Spleen (tissue), 11 donors: ENCODE results near the gene RAB6D. TPM values are rescaled to one million over a fixed set of nuclear protein-coding genes. Genes with fewer than 3 reads are reported as not detected.
"Not testable (repeated sequence)": the region's sequence is repeated elsewhere in the genome, so short reads cannot be mapped to it uniquely, and the experiment has no call there.

Source experiments
- DNase-seq: peaks from one replicate; pipeline ENCODE4 v3.0.0-alpha.2; 2020
- H3K27ac ChIP-seq, 8 donors: fragments of 200-600 bp; sonication (generic) in 7 of 8; 1 replicate in 4 of 8; 2 replicates in 4 of 8; pipeline versions ENCODE4 v1.5.0 to v1.8.0; 2016 to 2021; ENCODE audit warnings: inconsistent platforms in 4 of 8, mild to moderate bottlenecking in 4 of 8, moderate library complexity in 1 of 8
- H3K27me3 ChIP-seq, 7 donors: fragments of 200-600 bp; sonication (generic) in 6 of 7; replicated peaks in 1 of 7; 1 replicate in 4 of 7; 2 replicates in 3 of 7; pipeline versions ENCODE4 v1.5.0 to v1.8.0; 2016 to 2021; ENCODE audit warnings: inconsistent platforms in 3 of 7, mild to moderate bottlenecking in 1 of 7
- H3K36me3 ChIP-seq, 6 donors: fragments of 200-600 bp; sonication (generic) in 5 of 6; 1 replicate in 4 of 6; 2 replicates in 2 of 6; pipeline versions ENCODE4 v1.5.0 to v1.8.0; 2016 to 2021; ENCODE audit warnings: inconsistent platforms in 2 of 6
- H3K4me1 ChIP-seq, 6 donors: fragments of 200-600 bp; sonication (generic) in 5 of 6; 1 replicate in 3 of 6; 2 replicates in 3 of 6; pipeline versions ENCODE4 v1.5.0 to v1.8.0; 2016 to 2021; ENCODE audit warnings: inconsistent platforms in 3 of 6
- H3K4me3 ChIP-seq, 8 donors: fragments of 200-600 bp; sonication (generic) in 7 of 8; 1 replicate in 4 of 8; 2 replicates in 4 of 8; pipeline versions ENCODE4 v1.5.0 to v1.8.0; 2016 to 2021; ENCODE audit warnings: inconsistent platforms in 4 of 8, mild to moderate bottlenecking in 4 of 8, moderate library complexity in 2 of 8
- H3K9me3 ChIP-seq, 8 donors: fragments of 200-600 bp; sonication (generic) in 7 of 8; 1 replicate in 4 of 8; 2 replicates in 4 of 8; pipeline versions ENCODE4 v1.5.0 to v1.8.0; 2016 to 2021; ENCODE audit warnings: inconsistent platforms in 4 of 8
- CTCF ChIP-seq, 11 experiments: fragments of 200-600 bp in 7 of 11; fragments of 450-650 bp in 4 of 11; sonication (generic) in 4 of 11; IDR thresholded peaks in 8 of 11; conservative IDR thresholded peaks in 3 of 11; 1 replicate in 7 of 11; 2 replicates in 4 of 11; pipeline versions ENCODE4 v1.4.0 to v1.8.0; 2016 to 2021; ENCODE audit warnings: antibody characterized with exemption in 11 of 11, inconsistent platforms in 4 of 11, mild to moderate bottlenecking in 1 of 11
- POLR2A ChIP-seq, 3 donors: fragments of 450-650 bp; IDR thresholded peaks; one replicate each; pipeline ENCODE4 v1.5.1; 2017; ENCODE audit warnings: antibody characterized with exemption in 3 of 3, mild to moderate bottlenecking in 1 of 3
- POLR2AphosphoS5 ChIP-seq, 3 donors: sonication (generic); formaldehyde crosslinking; IDR thresholded peaks; one replicate each; pipeline ENCODE4 v1.5.1; 2017; ENCODE audit warnings: antibody characterized with exemption in 3 of 3
- WGBS, 5 donors: extraction: QIAGEN DNeasy Blood & Tissue Kit in 3 of 5; methylation state at CpG; one replicate each; pipeline versions ENCODE4 v1.1.5 to v1.1.7; 2013 to 2018; 5-methylcytosine and 5-hydroxymethylcytosine counted together
- intact Hi-C: fragments of 100-400 bp; cut with DNase I; formaldehyde crosslinking; loops from one replicate; pipeline ENCODE4 v1.15.0; 2023; ENCODE audit warnings: low total_unique reads
- polyA plus RNA-seq, 3 donors: library from polyadenylated mRNA; stranded (reverse); fragments of 200-250 nt; gene quantifications; one replicate each; pipeline ENCODE4 v1.2.1, GENCODE V29; 2013
- total RNA-seq, 7 donors: library from RNA; depleted of rRNA in 3 of 7; stranded (reverse); fragments of >200 nt in 3 of 7; fragmentation: NEBNext Ultra II Directional in 4 of 7; extraction: Animal tissue kit (Norgen Biotek cat#: 25700) in 4 of 7; gene quantifications; one replicate each; pipeline versions ENCODE4 v1.1.0 to v1.2.1, GENCODE V29; 2016 to 2021
- donor health status: healthy with polysubstance abuse.
- donor health status: DM: no; HTN: no; CAD: no; lungs with moderate emphysema.
- donor health status: DM: no; HTN: no; CAD: no.
- donor health status: Bipolar disorder and iron deficiency.
- donor health status: healthy.
- donor health status: DM: no; HTN: no; CAD: no.
- donor health status: DM: yes; HTN: yes; CAD: no.

The RAB6D gene
- total and polyA plus RNA-seq, 10 donors, result 0.05 TPM; not detected in 9

GRCh38 chr2:131395024-131395645, 31.2 kb upstream of the RAB6D start:
- intact Hi-C loops, H3K4me3 ChIP-seq, DNase-seq, H3K36me3 ChIP-seq, H3K27ac ChIP-seq, H3K4me1 ChIP-seq, H3K9me3 ChIP-seq: not testable (repeated sequence)
- peaks cover 0 to 26% (median 0%) of the 10 kb centered on the region in 7 donors for H3K27me3 ChIP-seq
- WGBS, 5 donors, result 54 to 71% (median 70%) methylated on average over 19 to 29 of the region's 29 CpGs

GRCh38 chr2:131394147-131394931, 30.4 kb upstream of the RAB6D start:
- Histone ChIP-seq H3K4me3 (no peak overlapping the region), H3K9me3 (no peaks in the 10 kb centered on the region), H3K4me1 (peaks cover 0 to 8% (median 0%) of the 10 kb centered on the region in 6 donors), H3K27ac (no peak overlapping the region), H3K36me3 (no peaks in the 10 kb centered on the region), H3K27me3 (peaks cover 0 to 26% (median 0%) of the 10 kb centered on the region in 7 donors)
- intact Hi-C loops, result no loop called here
- DNase-seq, result no peak
- TF ChIP-seq CTCF (IDR thresholded peaks at IDR 0.05 in 8 of 11, conservative IDR thresholded peaks at IDR 0.05 in 3 of 11) (no peak), POLR2A (IDR thresholded peaks at IDR 0.05) (no peak), POLR2AphosphoS5 (IDR thresholded peaks at IDR 0.05) (no peak)
- 27 to 54% (median 32%) methylated on average over 33 to 45 of the region's 45 CpGs for WGBS, 5 donors

GRCh38 chr2:131391953-131392352, 28.0 kb upstream of the RAB6D start:
- DNase-seq, intact Hi-C loops, H3K9me3 ChIP-seq, H3K4me1 ChIP-seq, H3K27ac ChIP-seq, H3K4me3 ChIP-seq, H3K36me3 ChIP-seq: not testable (repeated sequence)
- WGBS, 5 donors, result 73 to 83% (median 76%) methylated on average over 8 to 9 of the region's 9 CpGs
- H3K27me3 ChIP-seq, result peaks cover 0 to 31% (median 0%) of the 10 kb centered on the region in 7 donors

GRCh38 chr2:131391471-131391870, 27.5 kb upstream of the RAB6D start:
- H3K4me3 ChIP-seq, H3K27ac ChIP-seq, DNase-seq, intact Hi-C loops, H3K9me3 ChIP-seq, H3K36me3 ChIP-seq, H3K4me1 ChIP-seq: not testable (repeated sequence)
- peaks cover 0 to 31% (median 0%) of the 10 kb centered on the region in 7 donors for H3K27me3 ChIP-seq
- 86 to 90% (median 88%) methylated on average over 2 to 11 of the region's 11 CpGs for WGBS, 5 donors

- H3K4me3 ChIP-seq, H3K36me3 ChIP-seq, intact Hi-C loops, H3K9me3 ChIP-seq, H3K27ac ChIP-seq, H3K4me1 ChIP-seq, DNase-seq: not testable (repeated sequence)
- 78 to 85% (median 81%) methylated on average over 4 to 8 of the region's 9 CpGs for WGBS, 5 donors
- H3K27me3 ChIP-seq, result peaks cover 0 to 27% (median 0%) of the 10 kb centered on the region in 7 donors
Observed at GRCh38 chr2:131390495-131391130, 26.6 kb upstream of the RAB6D start.

- Histone ChIP-seq H3K4me3 (no peak overlapping the region), H3K27me3 (peaks cover 0 to 18% (median 0%) of the 10 kb centered on the region in 7 donors), H3K9me3 (no peaks in the 10 kb centered on the region), H3K27ac (no peak overlapping the region), H3K36me3 (no peaks in the 10 kb centered on the region), H3K4me1 (peaks cover 0 to 3% (median 0%) of the 10 kb centered on the region in 6 donors)
- intact Hi-C loops, result no loop called here
- WGBS, 5 donors, result 88 to 96% (median 90%) methylated on average over 10 of the region's 10 CpGs
- TF ChIP-seq POLR2A (IDR thresholded peaks at IDR 0.05), result no peak
- TF ChIP-seq CTCF (IDR thresholded peaks at IDR 0.05 in 8 of 11, conservative IDR thresholded peaks at IDR 0.05 in 3 of 11), result no peak
- no peak for TF ChIP-seq POLR2AphosphoS5 (IDR thresholded peaks at IDR 0.05)
- DNase-seq, result no peak
Observed at GRCh38 chr2:131389657-131390056, 25.7 kb upstream of the RAB6D start.

DNA sequence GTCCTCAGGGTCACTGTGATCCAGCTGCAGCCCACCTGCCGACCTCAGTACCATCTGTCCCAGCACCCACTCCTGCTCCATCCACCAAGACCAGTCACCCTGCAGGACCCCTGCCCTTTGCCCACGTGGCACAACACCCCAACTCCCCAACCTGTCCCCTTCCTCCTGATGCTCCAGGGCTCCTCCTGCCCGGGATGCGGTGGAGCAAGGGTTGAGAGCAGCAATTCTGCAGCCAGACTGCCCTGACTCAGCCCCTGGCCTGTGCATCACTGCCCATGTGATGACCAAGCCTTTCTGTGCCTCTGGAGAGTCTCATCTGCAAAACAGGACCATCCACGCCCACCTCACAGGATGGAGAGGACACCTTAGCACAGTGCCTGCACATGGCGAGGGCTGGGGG, 24.9 kb upstream of the RAB6D start:
- H3K27ac ChIP-seq, intact Hi-C loops, H3K4me1 ChIP-seq, H3K9me3 ChIP-seq, DNase-seq, H3K4me3 ChIP-seq, H3K27me3 ChIP-seq, H3K36me3 ChIP-seq: not testable (repeated sequence)
- WGBS, 5 donors, result 61 to 78% (median 61%) methylated on average over 5 to 6 of the region's 6 CpGs

DNA sequence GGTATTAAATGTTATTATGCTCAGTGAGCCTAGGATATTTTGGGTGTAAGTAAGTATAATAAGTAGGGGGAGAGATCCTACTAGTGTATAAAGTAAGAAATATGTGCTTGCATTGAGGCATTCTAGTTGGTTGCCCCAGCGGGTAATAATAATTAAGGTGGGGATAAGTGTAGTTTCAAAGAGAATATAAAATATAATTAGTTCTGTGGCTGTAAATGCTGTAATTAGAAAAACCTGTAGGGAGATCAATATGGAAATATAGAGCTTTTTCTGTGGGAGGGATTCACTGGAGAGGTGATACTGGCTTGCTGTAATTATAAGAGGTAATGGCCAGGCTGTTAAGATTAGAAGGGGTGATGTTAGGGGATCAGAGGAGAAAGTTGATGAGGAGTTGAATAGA, 9.1 kb upstream of the RAB6D start:
- WGBS, 5 donors, result 94 to 98% (median 95%) methylated on average over 1 of the region's 1 CpG
- H3K27me3 ChIP-seq, H3K27ac ChIP-seq, DNase-seq, H3K4me1 ChIP-seq, intact Hi-C loops, H3K9me3 ChIP-seq, H3K36me3 ChIP-seq, H3K4me3 ChIP-seq: not testable (repeated sequence)
